GM10266 (cell line): ENCODE measurements around the gene FRY.

ENCODE experiments used
- DNase-seq: peaks from one replicate; pipeline ENCODE4 v3.0.0; 2012; ENCODE audit errors: extremely low spot score
- CTCF ChIP-seq: IDR thresholded peaks from 2 replicates; pipeline ENCODE4 v1.5.1; 2012; ENCODE audit warnings: mild to moderate bottlenecking, low read depth; ENCODE audit not compliant: control insufficient read depth, insufficient read depth; ENCODE audit errors: missing control alignments

The FRY gene

GRCh38 chr13:32147976-32148375, 116.4 kb downstream of the FRY start:
- no peak for DNase-seq
- no peak for TF ChIP-seq CTCF

- DNase-seq = no peak
- no peak for TF ChIP-seq CTCF
These were observed 118.7 kb downstream of the FRY start for GRCh38 chr13:32150239-32150638.

GRCh38 chr13:32150794-32151193, 119.2 kb downstream of the FRY start:
- no peak for DNase-seq
- TF ChIP-seq CTCF = no peak

GRCh38 chr13:32151240-32151639, 119.7 kb downstream of the FRY start:
- TF ChIP-seq CTCF = no peak
- DNase-seq = no peak

- TF ChIP-seq CTCF = no peak
- DNase-seq = no peak
These were observed 121.5 kb downstream of the FRY start for GRCh38 chr13:32153056-32153455.

GRCh38 chr13:32159137-32159869, 127.7 kb downstream of the FRY start:
- DNase-seq = no peak

More at GRCh38 chr13:32159137-32159869, 127.7 kb downstream of the FRY start:
- no peak for TF ChIP-seq CTCF
